SJCRH30 (cell line): ENCODE measurements around the gene FRAT2. TPM values are rescaled to one million over a fixed set of nuclear protein-coding genes. Genes with fewer than 3 reads are reported as not detected.
"Not testable (repeated sequence)": the region's sequence is repeated elsewhere in the genome, so short reads cannot be mapped to it uniquely, and the experiment has no call there.

Experiments
- DNase-seq, 2 experiments: peaks; one replicate each; pipeline ENCODE4 v3.0.0-alpha.2; 2015 to 2020
- H3K27ac ChIP-seq: fragments of 250-450 bp; sonication (Bioruptor Pico); 2 replicates; pipeline ENCODE4 v1.5.1; 2020; ENCODE audit warnings: mild to moderate bottlenecking, moderate library complexity
- H3K27me3 ChIP-seq: fragments of 250-450 bp; sonication (Bioruptor Pico); 2 replicates; pipeline ENCODE4 v1.5.1; 2020; ENCODE audit warnings: mild to moderate bottlenecking, moderate library complexity
- H3K36me3 ChIP-seq: fragments of 250-450 bp; sonication (Bioruptor Pico); 2 replicates; pipeline ENCODE4 v1.5.1; 2020; ENCODE audit warnings: mild to moderate bottlenecking, moderate library complexity
- H3K4me1 ChIP-seq: fragments of 250-450 bp; sonication (Bioruptor Pico); 2 replicates; pipeline ENCODE4 v1.5.1; 2020; ENCODE audit warnings: mild to moderate bottlenecking, moderate library complexity
- H3K4me3 ChIP-seq: fragments of 250-450 bp; sonication (Bioruptor Pico); 2 replicates; pipeline ENCODE4 v1.5.1; 2020; ENCODE audit warnings: mild to moderate bottlenecking, moderate library complexity
- H3K9me3 ChIP-seq: fragments of 250-450 bp; sonication (Bioruptor Pico); replicated peaks from 2 replicates; pipeline ENCODE4 v1.5.1; 2020; ENCODE audit warnings: mild to moderate bottlenecking, moderate library complexity
- total RNA-seq: library from RNA; depleted of rRNA; stranded (reverse); fragments of >200 nt; shearing (Covaris generic); gene quantifications from 2 replicates; pipeline ENCODE4 v1.2.3, GENCODE V29; 2014; rRNA removed

Gene FRAT2
- total RNA-seq, 1 experiment from 2014 or later, result 21.6 TPM

GRCh38 chr10:97297556-97298222 is 36.8 kb downstream of the FRAT2 start:
- no peaks in the 10 kb centered on the region for H3K27me3 ChIP-seq
- no peaks in the 10 kb centered on the region for H3K9me3 ChIP-seq
- H3K36me3 ChIP-seq, result no peaks in the 10 kb centered on the region
- H3K27ac ChIP-seq, result no peak overlapping the region
- no peak for DNase-seq
- no peaks in the 10 kb centered on the region for H3K4me1 ChIP-seq
- no peak overlapping the region for H3K4me3 ChIP-seq

- H3K4me3 ChIP-seq, result no peak overlapping the region
- no peak for DNase-seq
- H3K27ac ChIP-seq, result no peak overlapping the region
- no peaks in the 10 kb centered on the region for H3K4me1 ChIP-seq
- H3K9me3 ChIP-seq, result no peaks in the 10 kb centered on the region
- no peaks in the 10 kb centered on the region for H3K27me3 ChIP-seq
- H3K36me3 ChIP-seq, result peaks cover under 1% of the 10 kb centered on the region; the same call in 1 of the 2 replicates
Observed at GRCh38 chr10:97292862-97293198, 41.7 kb downstream of the FRAT2 start.

DNA sequence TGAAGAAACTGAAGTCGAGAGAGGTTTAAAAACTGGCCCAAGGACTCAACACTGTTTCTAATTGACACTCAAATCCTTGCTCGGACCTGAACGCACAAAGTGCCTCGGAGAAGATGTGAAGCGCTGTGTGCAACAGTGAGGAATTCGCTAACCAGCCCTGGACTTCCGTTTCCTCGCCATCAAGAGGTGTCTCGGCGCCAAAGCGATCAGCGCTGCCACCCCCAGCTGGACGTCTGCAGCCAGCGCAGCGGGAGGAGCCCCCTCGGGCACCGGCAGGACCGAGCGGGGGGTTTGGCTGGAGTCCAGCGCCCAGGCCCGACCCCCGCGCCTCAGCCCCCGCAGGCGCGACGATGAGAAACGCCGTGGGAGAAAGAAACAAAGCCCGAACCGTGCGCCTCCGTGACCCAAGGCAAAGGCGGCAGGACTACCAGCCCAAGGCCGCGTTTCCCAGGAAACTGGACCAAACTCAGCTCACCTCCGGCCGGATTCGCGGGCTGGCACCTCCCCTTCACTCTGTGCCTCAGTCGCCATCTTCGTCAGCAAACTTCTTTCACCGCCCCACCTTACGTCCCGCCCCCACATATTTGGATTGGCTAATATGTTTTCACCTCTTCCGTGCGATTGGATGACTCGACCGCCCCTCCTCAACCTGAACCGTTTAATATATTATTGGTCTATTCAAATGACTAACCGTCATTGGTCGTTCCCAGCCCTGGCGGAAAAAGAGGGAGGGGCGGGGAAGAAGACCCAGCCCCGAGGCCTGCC is 42.2 kb downstream of the FRAT2 start, which contains the start of gene ARHGAP19:
ARHGAP19 (minus strand) TSS at position 541 of the 765 bp plus-strand sequence; CDS start at position 531, 10 bp downstream.
- Histone ChIP-seq H3K4me1 (no peaks in the 10 kb centered on the region), H3K27ac (peak within 1 kb of the TSS; percentile 92), H3K4me3 (peak within 1 kb of the TSS; percentile 79), H3K9me3 (no peaks in the 10 kb centered on the region), H3K36me3 (peaks cover 6% of the 10 kb centered on the region), H3K27me3 (no peaks in the 10 kb centered on the region)
- peak; percentile 98 to 99 for DNase-seq

DNA sequence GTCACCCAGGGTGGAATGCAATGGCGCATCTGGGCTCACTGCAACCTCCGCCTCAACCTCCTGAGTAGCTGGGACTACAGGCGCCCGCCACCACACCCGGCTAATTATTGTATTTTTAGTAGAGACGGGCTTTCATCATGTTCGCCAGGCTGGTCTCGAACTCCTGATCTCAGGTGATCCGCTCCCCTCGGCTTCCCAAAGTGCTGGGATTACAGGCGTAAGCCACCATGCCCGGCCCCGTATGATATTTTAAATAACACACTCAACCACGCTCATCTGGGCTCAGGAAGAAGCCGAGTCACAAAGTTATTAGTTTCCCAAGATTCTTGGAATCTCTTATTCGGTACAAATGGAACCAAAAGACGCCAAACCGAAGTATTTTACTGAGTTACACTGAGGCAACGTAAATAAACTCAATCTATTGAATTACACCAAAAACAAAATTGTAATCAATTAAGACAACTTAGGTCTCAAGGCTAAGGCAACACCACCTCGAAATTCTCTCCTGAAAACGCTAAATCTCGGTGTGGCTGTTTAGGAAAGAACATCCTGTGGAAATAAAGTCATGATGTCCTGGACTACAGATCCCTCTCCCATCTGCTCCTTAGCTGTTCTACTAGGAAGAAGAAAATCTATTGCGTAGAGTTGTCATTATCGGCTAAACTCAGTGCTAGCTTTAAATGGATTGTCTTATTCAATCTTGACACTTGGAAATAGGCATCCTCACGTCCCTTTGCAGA is 43.0 kb downstream of the FRAT2 start:
- DNase-seq, result peak; percentile 10 to 30
- H3K4me1 ChIP-seq, result no peaks in the 10 kb centered on the region
- no peaks in the 10 kb centered on the region for H3K27me3 ChIP-seq
- H3K4me3 ChIP-seq, result peak overlapping the region; percentile 79
- H3K36me3 ChIP-seq, result peaks cover 10% of the 10 kb centered on the region
- H3K9me3 ChIP-seq, result no peaks in the 10 kb centered on the region
- peak overlapping the region; percentile 92 for H3K27ac ChIP-seq

GRCh38 chr10:97290576-97291356 is 43.8 kb downstream of the FRAT2 start:
- peak overlapping the region; percentile 92; the same call in 1 of the 2 replicates for H3K27ac ChIP-seq
- H3K36me3 ChIP-seq, H3K4me1 ChIP-seq, H3K27me3 ChIP-seq, H3K9me3 ChIP-seq: not testable (repeated sequence)
- peak; percentile 36 to 37 for DNase-seq
- peak overlapping the region; percentile 79 for H3K4me3 ChIP-seq

DNA sequence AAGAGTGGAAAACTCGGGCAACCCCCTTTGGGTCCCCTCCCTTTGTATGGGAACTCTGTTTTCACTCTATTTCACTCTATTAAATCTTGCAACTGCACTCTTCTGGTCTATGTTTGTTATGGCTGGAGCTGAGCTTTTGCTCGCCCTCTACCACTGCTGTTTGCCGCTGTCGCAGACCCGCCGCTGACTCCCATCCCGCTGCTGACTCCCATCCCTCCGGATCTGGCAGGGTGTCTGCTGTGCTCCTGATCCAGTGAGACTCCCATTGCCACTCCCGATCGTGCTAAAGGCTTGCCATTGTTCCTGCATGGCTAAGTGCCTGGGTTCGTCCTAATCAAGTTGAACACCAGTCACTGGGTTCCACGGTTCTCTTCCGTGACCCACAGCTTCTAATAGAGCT is 44.5 kb downstream of the FRAT2 start:
- H3K27ac ChIP-seq, H3K4me1 ChIP-seq, H3K36me3 ChIP-seq, DNase-seq, H3K27me3 ChIP-seq, H3K4me3 ChIP-seq, H3K9me3 ChIP-seq: not testable (repeated sequence)

Other genes starting within 250 kb of the FRAT2 start
- gene SLIT1, start 148.8 kb downstream of the FRAT2 start, total RNA-seq, result 0.03 and 0.04 TPM in 2 replicates
- gene ARHGAP19, start 42.1 kb downstream of the FRAT2 start, total RNA-seq, result 29.2 and 32.3 TPM in 2 replicates
- 2.1 and 2.7 TPM in 2 replicates for gene FRAT1, start 15.5 kb downstream of the FRAT2 start, total RNA-seq
- gene RRP12, start 66.6 kb upstream of the FRAT2 start, total RNA-seq, result 24.2 and 26.8 TPM in 2 replicates
- gene PGAM1, start 91.5 kb upstream of the FRAT2 start, total RNA-seq, result 515 and 519 TPM in 2 replicates
- gene EXOSC1, start 111.3 kb upstream of the FRAT2 start, total RNA-seq, result 46.9 and 51.4 TPM in 2 replicates
- gene ZDHHC16, start 111.4 kb upstream of the FRAT2 start, total RNA-seq, result 50.4 and 53.3 TPM in 2 replicates
- 77.3 and 83.7 TPM in 2 replicates for gene MMS19, start 163.7 kb upstream of the FRAT2 start, total RNA-seq
- 13.9 and 14.3 TPM in 2 replicates for gene UBTD1, start 164.2 kb upstream of the FRAT2 start, total RNA-seq
- 0.26 and 0.51 TPM in 2 replicates for gene ANKRD2, start 238.1 kb upstream of the FRAT2 start, total RNA-seq
- 1.7 and 3.5 TPM in 2 replicates for gene HOGA1, start 249.7 kb upstream of the FRAT2 start, total RNA-seq